GM12878 (cell line): ENCODE measurements around the gene PHF14. TPM values are rescaled to one million over a fixed set of nuclear protein-coding genes. Genes with fewer than 3 reads are reported as not detected.

ENCODE experiments used
- ASH2L ChIP-seq: fragments of 300-600, 200-600 bp; sonication (generic); IDR thresholded peaks from 2 replicates; pipeline ENCODE4 v1.6.1; 2017; ENCODE audit warnings: low read depth, mild to moderate bottlenecking, borderline replicate concordance
- ATF7 ChIP-seq: fragments of 450-650 bp; IDR thresholded peaks from 2 replicates; pipeline ENCODE4 v1.6.1; 2016; ENCODE audit warnings: low read depth, mild to moderate bottlenecking
- BCL11A ChIP-seq: IDR thresholded peaks from 2 replicates; pipeline ENCODE4 v1.6.1; 2011; ENCODE audit warnings: low read depth, low read length
- CBFB ChIP-seq: IDR thresholded peaks from 2 replicates; pipeline ENCODE4 v1.6.1; 2016; ENCODE audit warnings: antibody characterized with exemption, low read depth
- CTCF ChIP-seq, 3 experiments: IDR thresholded peaks in 2 of 3; conservative IDR thresholded peaks in 1 of 3; 2 replicates each; pipeline ENCODE4 v1.5.1; 2011; ENCODE audit warnings: low read depth in 3 of 3, low read length in 3 of 3, mild to moderate bottlenecking in 3 of 3, control low read depth in 2 of 3, moderate library complexity in 2 of 3, inconsistent platforms in 1 of 3, mixed read lengths in 1 of 3; ENCODE audit not compliant: control insufficient read depth in 2 of 3, insufficient read depth in 1 of 3; ENCODE audit errors: extremely low read depth in 1 of 3
- E4F1 ChIP-seq: fragments of 450-650 bp; IDR thresholded peaks from 2 replicates; pipeline ENCODE4 v1.6.1; 2018; ENCODE audit warnings: borderline replicate concordance, mild to moderate bottlenecking; ENCODE audit not compliant: partially characterized antibody
- EP300 ChIP-seq, 2 experiments: fragments of 150-350 bp in 1 of 2; IDR thresholded peaks; 2 replicates each; pipeline ENCODE4 v1.6.1; 2011 to 2012; ENCODE audit warnings: low read depth in 2 of 2, low read length in 2 of 2, borderline replicate concordance in 1 of 2, improper control_type of control experiment in 1 of 2, inconsistent platforms in 1 of 2; ENCODE audit not compliant: control insufficient read depth in 1 of 2
- JUNB ChIP-seq: IDR thresholded peaks from 2 replicates; pipeline ENCODE4 v1.6.1; 2016; ENCODE audit warnings: antibody characterized with exemption, mild to moderate bottlenecking
- KLF5 ChIP-seq: fragments of 450-650 bp; IDR thresholded peaks from 2 replicates; pipeline ENCODE4 v1.6.1; 2014; ENCODE audit warnings: mild to moderate bottlenecking; ENCODE audit not compliant: partially characterized antibody
- PAX5 ChIP-seq: IDR thresholded peaks from 2 replicates; pipeline ENCODE4 v1.6.1; 2011; ENCODE audit warnings: low read depth, low read length, borderline replicate concordance
- REST ChIP-seq: IDR thresholded peaks from 2 replicates; pipeline ENCODE4 v1.6.1; 2012; ENCODE audit warnings: mild to moderate bottlenecking, low read depth, low read length
- RUNX3 ChIP-seq: IDR thresholded peaks from 2 replicates; pipeline ENCODE4 v1.6.1; 2012; ENCODE audit warnings: low read length, inconsistent platforms
- TARDBP ChIP-seq: IDR thresholded peaks from 2 replicates; pipeline ENCODE4 v1.6.1; 2016; ENCODE audit warnings: borderline replicate concordance
- TBL1XR1 ChIP-seq: IDR thresholded peaks from 2 replicates; pipeline ENCODE4 v1.6.1; 2012; ENCODE audit warnings: low read depth, low read length, improper control_type of control experiment
- YY1 ChIP-seq: IDR thresholded peaks from 2 replicates; pipeline ENCODE4 v1.6.1; 2011; ENCODE audit warnings: low read depth, mild to moderate bottlenecking, low read length
- ZBTB40 ChIP-seq: fragments of 450-650 bp; IDR thresholded peaks from 2 replicates; pipeline ENCODE4 v1.6.1; 2016; ENCODE audit warnings: mild to moderate bottlenecking, moderate library complexity, borderline replicate concordance
- polyA plus RNA-seq, 11 experiments: library from polyadenylated mRNA; depleted of rRNA in 4 of 11; unstranded in 6 of 11; stranded (reverse) in 5 of 11; fragments of >200 nt; fragmentation: Nextera tagmentation in 4 of 11; fragmentation: Illumina TruSeq in 1 of 11; extraction: Ambion mirVana in 4 of 11; extraction: Trizol in 1 of 11; gene quantifications; 1 replicate in 1 of 11; 2 replicates in 10 of 11; pipeline versions ENCODE4 v1.2.1 to v1.2.3, GENCODE V29; 2011 to 2016; ENCODE audit warnings: inconsistent platforms in 2 of 11, missing spikeins in 2 of 11, low read depth in 1 of 11
- total RNA-seq, 4 experiments: library from RNA; depleted of rRNA in 3 of 4; stranded (reverse); fragments of >200 nt in 3 of 4; fragmentation: Illumina TruSeq in 1 of 4; extraction: Trizol in 1 of 4; gene quantifications; 2 replicates each; pipeline versions ENCODE4 v1.2.1 to v1.2.3, GENCODE V29; 2013 to 2021

PHF14 gene
- total and polyA plus RNA-seq, 10 of the 15 experiments (the other 5 are each of a cell fraction or from before 2014, with no cell fraction given) = 21.3 to 47.1 (median 29.9) TPM

GRCh38 chr7:10973942-10974911, 555 bp downstream of the PHF14 start (continued):
- TF ChIP-seq E4F1 (no peak), ATF7 (no peak), YY1 (0 out of 2 replicates have a peak, but pooled peaks have one; percentile 24), CBFB (no peak), RUNX3 (peak; percentile 13; the same call in 1 of the 2 replicates), CTCF (IDR thresholded peaks at IDR 0.05 in 2 of 3, conservative IDR thresholded peaks at IDR 0.05 in 1 of 3; ENCODE audit: control insufficient read depth in 2 of 3, extremely low read depth in 1 of 3, insufficient read depth in 1 of 3, low read depth in 3 of 3, low read length in 3 of 3) (no peak), JUNB (no peak), ASH2L (0 out of 2 replicates have a peak, but pooled peaks have one; percentile 71), KLF5 (no peak), REST (peak; percentile 86), TBL1XR1 (0 out of 2 replicates have a peak, but pooled peaks have one; percentile 22), BCL11A (no peak), ZBTB40 (peak; percentile 92), TARDBP (no peak), PAX5 (no peak), EP300 (IDR thresholded peaks at IDR 0.05; ENCODE audit: borderline replicate concordance in 1 of 2, control insufficient read depth in 1 of 2, low read depth in 2 of 2, low read length in 2 of 2) (no peak)
